Measurements from ENCODE around the gene CSHL1. TPM values are rescaled to one million over a fixed set of nuclear protein-coding genes. Genes with fewer than 3 reads are reported as not detected.
A peak's percentile ranks its signal among the peaks of the same experiment; 100 is the strongest.

The CSHL1 gene
- total RNA-seq = not detected

GRCh38 chr17:63911041-63911635 is at the start of gene CSHL1:
Gene CSHL1, minus strand, starts transcription at chr17:63911258. Its CDS starts 62 bp downstream, at chr17:63911196.
- no peaks in the 10 kb centered on the region for H3K27me3 Mint-ChIP-seq (ENCODE audit: low read depth)

GRCh38 chr17:63960430-63960829 is 49.4 kb upstream of the CSHL1 start:
- H3K9me3 Mint-ChIP-seq = no peaks in the 10 kb centered on the region
- no peaks in the 10 kb centered on the region for H3K27me3 Mint-ChIP-seq (ENCODE audit: low read depth)
- no peak for DNase-seq
- no peaks in the 10 kb centered on the region for H3K36me3 Mint-ChIP-seq (ENCODE audit: insufficient read depth in 2 of 2)
- no peak overlapping the region for H3K27ac Mint-ChIP-seq
- ATAC-seq (replicated peaks in 1 of 2) = no peak
- no peak overlapping the region for H3K4me3 Mint-ChIP-seq
- H3K4me1 Mint-ChIP-seq (ENCODE audit: low read depth) = peaks cover 17% of the 10 kb centered on the region

More at GRCh38 chr17:63911041-63911635, at the start of gene CSHL1:
- peaks cover 10% of the 10 kb centered on the region for H3K4me1 Mint-ChIP-seq (ENCODE audit: low read depth)
- no peak within 1 kb of the TSS for H3K27ac Mint-ChIP-seq
- no peaks in the 10 kb centered on the region for H3K36me3 Mint-ChIP-seq (ENCODE audit: insufficient read depth in 2 of 2)
- DNase-seq (no peak), ATAC-seq (replicated peaks in 1 of 2) (no peak)
- H3K4me3 Mint-ChIP-seq = no peak within 1 kb of the TSS
- H3K9me3 Mint-ChIP-seq = no peaks in the 10 kb centered on the region

- ATAC-seq (replicated peaks in 1 of 2) (no peak), DNase-seq (no peak)
- Mint-ChIP-seq H3K27me3 (ENCODE audit: low read depth) (no peaks in the 10 kb centered on the region), H3K4me1 (ENCODE audit: low read depth) (peaks cover 20% of the 10 kb centered on the region), H3K4me3 (no peak overlapping the region), H3K36me3 (ENCODE audit: insufficient read depth in 2 of 2) (no peaks in the 10 kb centered on the region), H3K27ac (no peak overlapping the region), H3K9me3 (no peaks in the 10 kb centered on the region)
These were observed 48.9 kb upstream of the CSHL1 start for GRCh38 chr17:63960006-63960405.

GRCh38 chr17:63956296-63956920 is 45.4 kb upstream of the CSHL1 start:
- Mint-ChIP-seq H3K4me3 (no peak overlapping the region), H3K27me3 (ENCODE audit: low read depth) (no peaks in the 10 kb centered on the region), H3K27ac (peak overlapping the region; percentile 7)

GRCh38 chr17:63955791-63956190 is 44.7 kb upstream of the CSHL1 start:
- DNase-seq = no peak
- H3K27me3 Mint-ChIP-seq (ENCODE audit: low read depth) = no peaks in the 10 kb centered on the region
- H3K36me3 Mint-ChIP-seq (ENCODE audit: insufficient read depth in 2 of 2) = no peaks in the 10 kb centered on the region
- no peak overlapping the region for H3K27ac Mint-ChIP-seq
- no peak for ATAC-seq (replicated peaks in 1 of 2)
- no peaks in the 10 kb centered on the region for H3K9me3 Mint-ChIP-seq
- no peak overlapping the region for H3K4me3 Mint-ChIP-seq
- H3K4me1 Mint-ChIP-seq (ENCODE audit: low read depth) = peaks cover 34% of the 10 kb centered on the region

More at GRCh38 chr17:63956296-63956920, 45.4 kb upstream of the CSHL1 start:
- H3K36me3 Mint-ChIP-seq (ENCODE audit: insufficient read depth in 2 of 2) = no peaks in the 10 kb centered on the region
- H3K9me3 Mint-ChIP-seq = no peaks in the 10 kb centered on the region
- H3K4me1 Mint-ChIP-seq (ENCODE audit: low read depth) = peaks cover 36% of the 10 kb centered on the region
- peak in 1 of 2 donors; percentile 16 for ATAC-seq (replicated peaks in 1 of 2)
- DNase-seq = no peak

- H3K27me3 Mint-ChIP-seq (ENCODE audit: low read depth) = no peaks in the 10 kb centered on the region
- H3K27ac Mint-ChIP-seq = no peak overlapping the region
- no peak overlapping the region for H3K4me3 Mint-ChIP-seq
- ATAC-seq (replicated peaks in 1 of 2) (peak in 1 of 2 donors; percentile 6), DNase-seq (no peak)
- H3K36me3 Mint-ChIP-seq (ENCODE audit: insufficient read depth in 2 of 2) = no peaks in the 10 kb centered on the region
- no peaks in the 10 kb centered on the region for H3K9me3 Mint-ChIP-seq
- H3K4me1 Mint-ChIP-seq (ENCODE audit: low read depth) = peaks cover 34% of the 10 kb centered on the region
These were observed 44.2 kb upstream of the CSHL1 start for GRCh38 chr17:63955232-63955631.

GRCh38 chr17:63954402-63955063 is 43.5 kb upstream of the CSHL1 start:
- Mint-ChIP-seq H3K9me3 (no peaks in the 10 kb centered on the region), H3K27ac (peak overlapping the region; percentile 43), H3K4me3 (peak overlapping the region; percentile 60 to 65), H3K27me3 (ENCODE audit: low read depth) (no peaks in the 10 kb centered on the region), H3K36me3 (ENCODE audit: insufficient read depth in 2 of 2) (no peaks in the 10 kb centered on the region), H3K4me1 (ENCODE audit: low read depth) (peaks cover 34% of the 10 kb centered on the region)
- peak; percentile 58 to 60 for DNase-seq
- ATAC-seq (replicated peaks in 1 of 2) = peak; percentile 77 to 85

- DNase-seq = peak; percentile 26 to 35
- Mint-ChIP-seq H3K4me1 (ENCODE audit: low read depth) (peaks cover 35% of the 10 kb centered on the region), H3K4me3 (no peak overlapping the region), H3K27me3 (ENCODE audit: low read depth) (no peaks in the 10 kb centered on the region), H3K27ac (no peak overlapping the region), H3K9me3 (no peaks in the 10 kb centered on the region), H3K36me3 (ENCODE audit: insufficient read depth in 2 of 2) (no peaks in the 10 kb centered on the region)
- no peak for ATAC-seq (replicated peaks in 1 of 2)
These were observed 40.2 kb upstream of the CSHL1 start for GRCh38 chr17:63950940-63951907.

GRCh38 chr17:63949576-63950250 is 38.7 kb upstream of the CSHL1 start:
- DNase-seq (no peak), ATAC-seq (replicated peaks in 1 of 2) (no peak)
- Mint-ChIP-seq H3K27me3 (ENCODE audit: low read depth) (no peaks in the 10 kb centered on the region), H3K4me1 (ENCODE audit: low read depth) (peaks cover 27% of the 10 kb centered on the region), H3K36me3 (ENCODE audit: insufficient read depth in 2 of 2) (no peaks in the 10 kb centered on the region), H3K4me3 (no peak overlapping the region), H3K9me3 (no peaks in the 10 kb centered on the region), H3K27ac (no peak overlapping the region)

GRCh38 chr17:63948521-63948920 is 37.5 kb upstream of the CSHL1 start:
- H3K36me3 Mint-ChIP-seq (ENCODE audit: insufficient read depth in 2 of 2) = no peaks in the 10 kb centered on the region
- H3K4me1 Mint-ChIP-seq (ENCODE audit: low read depth) = peaks cover 16% of the 10 kb centered on the region
- DNase-seq (no peak), ATAC-seq (replicated peaks in 1 of 2) (no peak)
- H3K27ac Mint-ChIP-seq = no peak overlapping the region
- no peak overlapping the region for H3K4me3 Mint-ChIP-seq
- H3K9me3 Mint-ChIP-seq = no peaks in the 10 kb centered on the region
- H3K27me3 Mint-ChIP-seq (ENCODE audit: low read depth) = no peaks in the 10 kb centered on the region

GRCh38 chr17:63947711-63948330 is 36.8 kb upstream of the CSHL1 start:
- H3K4me1 Mint-ChIP-seq (ENCODE audit: low read depth) = peaks cover 16% of the 10 kb centered on the region
- no peaks in the 10 kb centered on the region for H3K9me3 Mint-ChIP-seq
- H3K4me3 Mint-ChIP-seq = no peak overlapping the region
- H3K36me3 Mint-ChIP-seq (ENCODE audit: insufficient read depth in 2 of 2) = no peaks in the 10 kb centered on the region
- DNase-seq (no peak), ATAC-seq (replicated peaks in 1 of 2) (no peak)
- H3K27me3 Mint-ChIP-seq (ENCODE audit: low read depth) = no peaks in the 10 kb centered on the region
- H3K27ac Mint-ChIP-seq = no peak overlapping the region

Data from activated T-cell treated with anti-CD3 and anti-CD28 coated beads, Interleukin-2, amount 50 U/mL, for 72 hours (primary cell).